HG03558 (cell line): ENCODE results near the gene PIK3R4.

ENCODE experiments used
- ATAC-seq: cut with Tn5 transposase; IDR thresholded peaks from one replicate; pipeline ENCODE4 v1.9.1; 2021; ENCODE audit warnings: moderate number of reproducible peaks; ENCODE audit not compliant: unreplicated experiment; ENCODE audit errors: extremely low read depth

Gene PIK3R4

DNA sequence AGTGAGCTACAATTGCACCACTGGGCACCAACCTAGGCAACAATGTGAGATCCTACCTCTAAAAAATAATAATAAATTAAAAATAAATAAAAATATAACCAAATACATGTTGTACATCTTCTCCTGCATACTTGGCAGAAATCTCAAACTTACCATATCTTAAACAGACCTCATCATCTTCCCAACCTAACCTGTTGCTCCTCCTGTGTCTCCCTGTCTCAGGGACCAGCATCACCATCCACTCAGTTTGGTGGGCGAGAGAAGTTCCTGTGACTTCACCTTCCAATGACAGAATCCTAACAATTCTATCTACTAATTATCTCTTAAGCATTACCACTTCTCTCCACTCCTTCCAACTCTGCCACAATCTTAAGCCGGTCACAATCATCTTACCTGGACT, 3.3 kb downstream of the PIK3R4 start:
- no peak for ATAC-seq

- no peak for ATAC-seq
Measured at GRCh38 chr3:130741946-130742610, 4.6 kb downstream of the PIK3R4 start.

- no peak for ATAC-seq
Measured at GRCh38 chr3:130739848-130740247, 6.8 kb downstream of the PIK3R4 start.

DNA sequence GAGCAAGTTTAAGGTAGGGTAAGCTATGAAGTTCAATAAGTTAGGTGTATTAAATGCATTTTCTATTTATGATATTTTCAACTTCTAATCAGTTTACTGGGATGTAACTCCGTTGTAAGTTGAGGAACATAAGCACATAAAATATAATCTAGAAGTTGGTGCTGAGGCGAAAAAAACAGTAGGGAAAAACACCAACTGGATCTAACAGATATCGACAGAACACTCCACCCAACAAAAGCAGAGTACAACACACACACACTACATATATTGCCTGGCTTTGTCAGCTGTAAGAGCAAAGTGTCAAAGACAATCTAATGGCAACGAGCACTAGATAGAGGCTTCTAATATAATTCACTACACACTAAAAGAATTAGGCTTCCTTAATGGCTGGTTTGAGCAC, 8.4 kb downstream of the PIK3R4 start:
- ATAC-seq = no peak

DNA sequence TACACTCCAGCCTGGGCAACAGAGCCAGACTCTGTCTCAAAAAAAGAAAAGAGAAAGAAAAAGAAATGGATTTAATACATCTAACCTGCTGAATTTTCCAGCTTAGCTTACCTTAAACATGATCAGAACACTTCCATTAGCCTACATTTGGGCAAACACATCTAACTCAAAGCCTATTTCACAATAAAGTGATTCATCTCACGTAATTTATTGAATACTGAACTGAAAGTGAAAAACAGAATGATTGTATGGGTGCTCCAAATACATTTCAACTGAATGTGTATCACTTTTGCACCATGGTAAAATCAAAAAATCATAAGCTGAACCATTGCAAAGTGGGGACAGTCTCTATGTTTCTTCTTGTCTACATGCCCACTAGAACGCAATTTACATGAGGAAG, 9.0 kb downstream of the PIK3R4 start:
- no peak for ATAC-seq

GRCh38 chr3:130733236-130733875, 13.3 kb downstream of the PIK3R4 start:
- ATAC-seq = no peak

- ATAC-seq = no peak
Measured at GRCh38 chr3:130732501-130732900, 14.1 kb downstream of the PIK3R4 start.

- no peak for ATAC-seq
Measured at GRCh38 chr3:130731817-130732216, 14.8 kb downstream of the PIK3R4 start.

DNA sequence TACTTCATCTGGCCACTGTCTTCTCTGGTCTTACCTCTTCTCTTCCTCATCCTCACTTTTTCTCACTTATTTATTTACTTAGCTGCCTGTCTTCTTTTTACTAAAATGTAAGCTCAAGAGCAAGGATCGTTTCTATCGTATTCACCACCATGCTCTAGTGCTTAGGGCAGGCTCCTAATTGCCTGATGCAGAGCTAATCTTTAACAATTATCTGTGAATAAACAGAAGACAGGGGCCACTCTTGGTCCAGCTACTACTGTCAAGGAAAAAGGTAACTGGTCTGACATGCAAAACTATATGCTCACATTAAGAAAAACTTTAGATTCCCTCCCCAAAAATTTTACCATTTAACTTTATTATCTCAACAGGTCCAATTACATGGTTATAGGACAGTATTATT, 17.5 kb downstream of the PIK3R4 start:
- no peak for ATAC-seq

DNA sequence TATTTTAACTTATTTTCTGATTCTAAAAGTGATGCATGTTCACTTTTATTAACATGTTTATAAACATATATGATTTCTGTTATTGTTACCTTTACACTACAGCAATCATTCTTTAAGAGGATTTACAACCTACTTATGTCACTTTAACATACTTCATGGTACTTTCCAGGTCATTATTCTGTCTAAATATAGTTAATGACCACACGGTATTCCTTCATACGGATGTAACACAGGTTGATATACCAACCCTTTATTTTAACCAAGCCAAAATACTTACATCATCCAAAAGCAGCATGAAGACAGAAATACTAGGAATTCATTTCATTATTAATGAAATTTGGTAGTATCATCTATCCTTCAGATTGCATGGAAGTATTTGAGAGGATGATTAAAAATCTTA, 18.6 kb downstream of the PIK3R4 start:
- no peak for ATAC-seq

DNA sequence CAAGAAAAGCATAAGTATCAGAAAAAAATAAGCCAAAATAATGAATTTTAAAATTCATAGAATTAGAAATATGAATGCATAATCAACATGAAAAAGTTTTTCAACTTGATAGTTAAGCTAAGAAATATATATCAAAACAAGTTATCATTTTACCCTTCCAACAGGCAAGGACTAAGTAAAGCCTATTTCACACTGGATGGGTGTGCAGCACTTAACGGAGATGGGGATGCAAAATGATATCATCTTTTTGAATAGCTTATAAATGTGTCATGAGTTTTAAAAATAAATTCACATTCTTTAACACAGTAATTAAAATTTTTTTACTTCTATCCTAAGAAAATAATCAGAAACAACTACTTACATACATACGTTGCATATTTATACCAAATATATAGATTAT, 20.9 kb downstream of the PIK3R4 start:
- ATAC-seq = no peak

GRCh38 chr3:130715616-130716015, 31.0 kb downstream of the PIK3R4 start:
- no peak for ATAC-seq

DNA sequence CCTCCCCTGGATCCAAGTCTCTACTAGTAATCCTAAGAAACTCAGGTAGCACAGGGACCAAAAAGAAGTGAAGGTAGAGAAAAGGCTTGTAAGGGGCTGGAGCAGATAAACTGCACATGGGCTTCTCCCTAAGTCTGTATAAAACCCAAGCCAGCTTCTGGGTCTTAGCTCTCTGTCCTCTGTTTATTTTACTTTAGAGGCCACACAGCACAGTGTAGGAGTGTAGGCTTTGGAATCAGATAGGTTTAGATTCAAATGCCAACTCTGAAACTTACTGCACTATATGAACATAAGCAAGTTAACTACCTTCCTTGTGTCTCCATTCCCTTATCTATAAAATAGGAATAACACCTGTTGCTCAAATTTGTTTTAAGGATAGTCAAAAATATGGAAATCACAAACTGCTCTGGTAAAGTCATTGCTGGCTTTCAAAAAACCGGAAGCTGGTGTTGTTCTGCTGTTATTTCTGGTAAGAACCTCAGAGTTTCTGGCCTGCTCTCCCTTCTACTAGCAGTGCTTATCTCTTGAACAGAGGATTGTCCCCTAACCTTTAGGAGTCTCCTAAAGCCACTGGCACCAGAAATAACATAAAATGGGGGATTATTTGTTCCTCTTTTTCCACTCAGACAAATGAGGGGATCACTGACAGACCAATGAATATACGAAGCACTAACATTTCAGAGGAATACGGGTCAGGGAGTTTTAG, 33.8 kb downstream of the PIK3R4 start:
- ATAC-seq = no peak

DNA sequence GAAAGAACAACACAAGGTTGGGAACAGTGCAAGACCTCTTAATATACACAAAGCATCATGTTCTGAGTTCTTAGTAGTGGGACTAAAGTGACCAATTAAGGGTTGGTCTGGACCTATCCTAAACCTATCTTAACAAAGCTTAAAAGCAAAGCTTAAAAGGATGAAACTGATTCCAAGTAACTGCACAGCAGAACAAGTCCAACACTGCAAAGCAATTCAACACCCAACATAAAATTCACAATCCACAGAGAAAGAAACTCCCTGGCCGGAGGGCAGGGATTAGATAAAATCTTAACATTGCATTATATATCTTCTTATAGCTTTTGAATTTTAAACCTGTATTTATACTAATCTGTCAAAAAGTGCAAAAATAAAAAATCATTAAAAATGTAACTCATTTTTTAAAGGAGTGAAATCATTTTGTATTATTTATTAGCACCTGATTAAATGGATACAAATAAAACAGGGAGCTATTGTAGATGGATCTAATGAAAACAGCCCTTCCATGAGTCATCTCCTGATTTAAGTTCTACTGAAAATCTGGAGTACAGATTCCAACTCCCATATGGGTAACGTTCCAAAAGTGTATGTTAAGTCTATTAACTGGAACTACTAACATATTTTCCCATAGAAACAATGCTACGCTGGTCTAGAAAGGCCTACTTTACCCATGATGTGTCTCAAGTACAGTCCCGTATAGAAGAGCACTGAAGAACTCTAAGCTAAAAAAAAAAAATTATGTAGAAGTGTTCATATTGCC, 34.9 kb downstream of the PIK3R4 start:
- ATAC-seq = no peak

DNA sequence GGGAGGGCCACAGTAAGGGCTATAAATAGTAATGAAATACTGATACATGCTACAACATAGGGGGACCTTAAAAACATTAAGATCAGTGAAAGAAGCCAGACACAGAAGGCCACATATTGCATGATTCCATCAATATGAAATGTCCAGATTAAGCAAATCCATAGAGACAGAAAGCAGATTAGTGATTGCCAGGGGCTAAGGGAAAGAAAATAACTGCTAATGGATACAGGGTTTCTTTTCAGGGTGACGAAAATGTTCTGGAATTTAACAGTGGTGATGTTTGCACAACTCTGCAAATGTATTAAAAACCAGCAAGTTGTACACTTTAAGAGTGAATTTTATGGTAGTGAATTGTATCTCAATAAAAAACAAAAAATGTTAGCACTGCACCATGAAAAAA, 37.0 kb downstream of the PIK3R4 start:
- no peak for ATAC-seq

GRCh38 chr3:130707902-130708601, 38.6 kb downstream of the PIK3R4 start:
- no peak for ATAC-seq

- no peak for ATAC-seq
Measured at GRCh38 chr3:130705501-130705900, 41.1 kb downstream of the PIK3R4 start.

DNA sequence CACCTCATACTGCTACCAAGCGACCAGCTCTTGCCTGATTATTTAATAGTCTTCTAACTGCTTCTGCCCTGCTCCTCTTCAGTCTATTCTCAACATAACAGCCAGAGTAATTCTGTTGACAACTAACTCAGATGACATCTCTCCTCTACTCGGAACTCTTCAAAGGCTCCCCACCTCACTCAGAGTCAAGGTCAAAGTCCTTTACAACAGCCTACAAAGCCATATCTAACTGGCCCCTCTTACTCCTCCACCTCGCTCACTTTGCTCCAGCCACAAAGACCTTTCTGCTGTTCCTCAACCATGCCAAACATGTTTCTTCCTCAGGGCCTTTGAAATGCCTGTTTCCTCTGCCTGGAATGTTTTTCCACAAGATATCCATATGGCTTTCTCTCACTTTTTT, 43.6 kb downstream of the PIK3R4 start:
- no peak for ATAC-seq

- ATAC-seq = no peak
Measured at GRCh38 chr3:130700541-130700940, 46.1 kb downstream of the PIK3R4 start.

DNA sequence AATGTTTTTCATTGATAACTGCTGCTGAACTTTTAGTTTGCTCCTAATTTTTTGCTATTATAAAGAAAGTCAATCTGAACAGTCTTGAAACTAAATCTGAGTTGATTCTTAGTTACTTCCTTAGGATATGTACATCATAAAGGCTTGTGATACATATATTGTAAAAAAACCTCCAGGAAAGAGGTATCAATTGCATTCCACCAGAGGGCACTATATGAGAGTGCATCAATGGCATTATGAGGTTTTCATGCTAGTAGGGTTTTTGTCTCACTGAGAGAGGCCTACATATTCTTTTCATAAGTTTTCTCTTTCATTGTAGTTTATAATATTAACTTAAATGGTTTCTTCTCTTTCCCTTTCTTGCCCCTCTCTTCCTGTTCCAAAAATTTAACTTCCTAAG, 46.9 kb downstream of the PIK3R4 start:
- no peak for ATAC-seq
